PFSK-1 (cell line): ENCODE results near the gene MINK1.

Source experiments
- POLR2AphosphoS5 ChIP-seq: IDR thresholded peaks from 2 replicates; pipeline ENCODE4 v1.6.1; 2012; ENCODE audit warnings: low read depth, mild to moderate bottlenecking, control low read depth, low read length, moderate library complexity
- SIN3A ChIP-seq: IDR thresholded peaks from 2 replicates; pipeline ENCODE4 v1.6.1; 2012; ENCODE audit warnings: mild to moderate bottlenecking, low read length, moderate library complexity, borderline replicate concordance; ENCODE audit not compliant: insufficient read depth
- TAF1 ChIP-seq: IDR thresholded peaks from 2 replicates; pipeline ENCODE4 v1.6.1; 2012; ENCODE audit warnings: low read length, control low read depth, borderline replicate concordance; ENCODE audit not compliant: insufficient read depth
- TF ChIP-seq, protein P1 (sequence below), 2 experiments: IDR thresholded peaks; 2 replicates each; pipeline versions ENCODE4 v1.6.1 to v1.8.0; 2011 to 2012; ENCODE audit warnings: low read depth in 2 of 2, low read length in 2 of 2, control low read depth in 1 of 2, inconsistent platforms in 1 of 2, mild to moderate bottlenecking in 1 of 2, moderate library complexity in 1 of 2; ENCODE audit not compliant: insufficient read depth in 1 of 2

DNA sequence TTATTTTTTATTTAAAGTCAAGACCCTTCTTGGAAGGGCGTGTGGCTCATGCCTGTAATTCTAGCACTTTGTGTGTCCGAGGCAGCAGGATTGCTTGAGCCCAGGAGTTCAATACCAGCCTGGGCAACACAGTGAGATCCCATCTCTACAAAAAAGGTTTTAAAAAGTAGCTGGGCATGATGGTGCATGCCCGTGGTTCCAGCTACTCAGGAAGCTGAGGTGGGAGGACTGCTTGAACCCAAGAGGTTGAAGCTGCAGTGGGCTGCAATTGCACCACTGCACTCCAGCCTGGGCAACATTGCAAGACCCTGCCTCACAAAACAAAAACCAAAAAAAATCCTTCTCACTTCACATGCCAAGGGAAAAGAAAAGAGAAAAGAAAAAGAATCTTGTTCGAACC lies 29.6 kb downstream of the MINK1 start:
- no peak for TF ChIP-seq POLR2AphosphoS5
- no peak for TF ChIP-seq TAF1
- TF ChIP-seq SIN3A = no peak
- TF ChIP-seq, protein P1, sequence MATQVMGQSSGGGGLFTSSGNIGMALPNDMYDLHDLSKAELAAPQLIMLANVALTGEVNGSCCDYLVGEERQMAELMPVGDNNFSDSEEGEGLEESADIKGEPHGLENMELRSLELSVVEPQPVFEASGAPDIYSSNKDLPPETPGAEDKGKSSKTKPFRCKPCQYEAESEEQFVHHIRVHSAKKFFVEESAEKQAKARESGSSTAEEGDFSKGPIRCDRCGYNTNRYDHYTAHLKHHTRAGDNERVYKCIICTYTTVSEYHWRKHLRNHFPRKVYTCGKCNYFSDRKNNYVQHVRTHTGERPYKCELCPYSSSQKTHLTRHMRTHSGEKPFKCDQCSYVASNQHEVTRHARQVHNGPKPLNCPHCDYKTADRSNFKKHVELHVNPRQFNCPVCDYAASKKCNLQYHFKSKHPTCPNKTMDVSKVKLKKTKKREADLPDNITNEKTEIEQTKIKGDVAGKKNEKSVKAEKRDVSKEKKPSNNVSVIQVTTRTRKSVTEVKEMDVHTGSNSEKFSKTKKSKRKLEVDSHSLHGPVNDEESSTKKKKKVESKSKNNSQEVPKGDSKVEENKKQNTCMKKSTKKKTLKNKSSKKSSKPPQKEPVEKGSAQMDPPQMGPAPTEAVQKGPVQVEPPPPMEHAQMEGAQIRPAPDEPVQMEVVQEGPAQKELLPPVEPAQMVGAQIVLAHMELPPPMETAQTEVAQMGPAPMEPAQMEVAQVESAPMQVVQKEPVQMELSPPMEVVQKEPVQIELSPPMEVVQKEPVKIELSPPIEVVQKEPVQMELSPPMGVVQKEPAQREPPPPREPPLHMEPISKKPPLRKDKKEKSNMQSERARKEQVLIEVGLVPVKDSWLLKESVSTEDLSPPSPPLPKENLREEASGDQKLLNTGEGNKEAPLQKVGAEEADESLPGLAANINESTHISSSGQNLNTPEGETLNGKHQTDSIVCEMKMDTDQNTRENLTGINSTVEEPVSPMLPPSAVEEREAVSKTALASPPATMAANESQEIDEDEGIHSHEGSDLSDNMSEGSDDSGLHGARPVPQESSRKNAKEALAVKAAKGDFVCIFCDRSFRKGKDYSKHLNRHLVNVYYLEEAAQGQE (IDR thresholded peaks at IDR 0.05; ENCODE audit: insufficient read depth in 1 of 2, low read depth in 2 of 2, low read length in 2 of 2) = no peak
